Measurements from ENCODE around the gene COL9A1. TPM values are rescaled to one million over a fixed set of nuclear protein-coding genes. Genes with fewer than 3 reads are reported as not detected.

The COL9A1 gene
- total and polyA plus RNA-seq, 9 of the 15 experiments (the other 6 are each of a cell fraction or from before 2014, with no cell fraction given): 0.01 to 0.13 (median 0.06) TPM; not detected in 1

DNA sequence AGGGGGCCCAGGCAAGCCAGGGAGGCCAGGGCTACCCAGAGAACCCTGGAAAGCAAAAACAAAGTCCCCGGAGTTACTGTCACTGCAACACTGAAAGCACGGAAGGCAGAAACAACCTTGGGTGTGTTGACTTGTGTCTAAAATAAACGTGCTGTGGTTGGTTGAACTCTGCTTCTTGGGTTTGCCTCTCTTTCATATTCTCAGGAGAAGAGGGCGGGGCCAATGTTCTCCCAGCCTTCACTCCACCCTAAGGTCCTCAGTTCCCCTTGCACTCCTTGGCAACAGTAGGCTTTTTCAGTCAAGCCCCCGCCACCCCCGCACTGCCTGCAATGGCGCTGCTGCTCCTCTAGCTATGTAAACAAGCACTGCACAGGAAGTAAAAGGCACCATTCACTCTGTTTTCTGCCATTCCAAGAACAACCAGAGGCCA is 60.9 kb downstream of the COL9A1 start (continued):
- TF ChIP-seq FOXM1 (IDR thresholded peaks at IDR 0.05; ENCODE audit: low read depth): no peak
- no peak for TF ChIP-seq FOXM1 (CRISPR knock-in tag; IDR thresholded peaks at IDR 0.05; ENCODE audit: low read depth)
- no peak for TF ChIP-seq ATF1 (CRISPR knock-in tag; IDR thresholded peaks at IDR 0.05)
- TF ChIP-seq ATF1 (tag; IDR thresholded peaks at IDR 0.05): no peak
- TF ChIP-seq, protein P1, sequence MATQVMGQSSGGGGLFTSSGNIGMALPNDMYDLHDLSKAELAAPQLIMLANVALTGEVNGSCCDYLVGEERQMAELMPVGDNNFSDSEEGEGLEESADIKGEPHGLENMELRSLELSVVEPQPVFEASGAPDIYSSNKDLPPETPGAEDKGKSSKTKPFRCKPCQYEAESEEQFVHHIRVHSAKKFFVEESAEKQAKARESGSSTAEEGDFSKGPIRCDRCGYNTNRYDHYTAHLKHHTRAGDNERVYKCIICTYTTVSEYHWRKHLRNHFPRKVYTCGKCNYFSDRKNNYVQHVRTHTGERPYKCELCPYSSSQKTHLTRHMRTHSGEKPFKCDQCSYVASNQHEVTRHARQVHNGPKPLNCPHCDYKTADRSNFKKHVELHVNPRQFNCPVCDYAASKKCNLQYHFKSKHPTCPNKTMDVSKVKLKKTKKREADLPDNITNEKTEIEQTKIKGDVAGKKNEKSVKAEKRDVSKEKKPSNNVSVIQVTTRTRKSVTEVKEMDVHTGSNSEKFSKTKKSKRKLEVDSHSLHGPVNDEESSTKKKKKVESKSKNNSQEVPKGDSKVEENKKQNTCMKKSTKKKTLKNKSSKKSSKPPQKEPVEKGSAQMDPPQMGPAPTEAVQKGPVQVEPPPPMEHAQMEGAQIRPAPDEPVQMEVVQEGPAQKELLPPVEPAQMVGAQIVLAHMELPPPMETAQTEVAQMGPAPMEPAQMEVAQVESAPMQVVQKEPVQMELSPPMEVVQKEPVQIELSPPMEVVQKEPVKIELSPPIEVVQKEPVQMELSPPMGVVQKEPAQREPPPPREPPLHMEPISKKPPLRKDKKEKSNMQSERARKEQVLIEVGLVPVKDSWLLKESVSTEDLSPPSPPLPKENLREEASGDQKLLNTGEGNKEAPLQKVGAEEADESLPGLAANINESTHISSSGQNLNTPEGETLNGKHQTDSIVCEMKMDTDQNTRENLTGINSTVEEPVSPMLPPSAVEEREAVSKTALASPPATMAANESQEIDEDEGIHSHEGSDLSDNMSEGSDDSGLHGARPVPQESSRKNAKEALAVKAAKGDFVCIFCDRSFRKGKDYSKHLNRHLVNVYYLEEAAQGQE (IDR thresholded peaks at IDR 0.05; ENCODE audit: borderline replicate concordance): no peak
- TF ChIP-seq, protein P1 (CRISPR knock-in tag; IDR thresholded peaks at IDR 0.05; ENCODE audit: low read depth): no peak
- no peak for TF ChIP-seq ZNF77 (CRISPR knock-in tag; IDR thresholded peaks at IDR 0.05)
- TF ChIP-seq, protein P2, sequence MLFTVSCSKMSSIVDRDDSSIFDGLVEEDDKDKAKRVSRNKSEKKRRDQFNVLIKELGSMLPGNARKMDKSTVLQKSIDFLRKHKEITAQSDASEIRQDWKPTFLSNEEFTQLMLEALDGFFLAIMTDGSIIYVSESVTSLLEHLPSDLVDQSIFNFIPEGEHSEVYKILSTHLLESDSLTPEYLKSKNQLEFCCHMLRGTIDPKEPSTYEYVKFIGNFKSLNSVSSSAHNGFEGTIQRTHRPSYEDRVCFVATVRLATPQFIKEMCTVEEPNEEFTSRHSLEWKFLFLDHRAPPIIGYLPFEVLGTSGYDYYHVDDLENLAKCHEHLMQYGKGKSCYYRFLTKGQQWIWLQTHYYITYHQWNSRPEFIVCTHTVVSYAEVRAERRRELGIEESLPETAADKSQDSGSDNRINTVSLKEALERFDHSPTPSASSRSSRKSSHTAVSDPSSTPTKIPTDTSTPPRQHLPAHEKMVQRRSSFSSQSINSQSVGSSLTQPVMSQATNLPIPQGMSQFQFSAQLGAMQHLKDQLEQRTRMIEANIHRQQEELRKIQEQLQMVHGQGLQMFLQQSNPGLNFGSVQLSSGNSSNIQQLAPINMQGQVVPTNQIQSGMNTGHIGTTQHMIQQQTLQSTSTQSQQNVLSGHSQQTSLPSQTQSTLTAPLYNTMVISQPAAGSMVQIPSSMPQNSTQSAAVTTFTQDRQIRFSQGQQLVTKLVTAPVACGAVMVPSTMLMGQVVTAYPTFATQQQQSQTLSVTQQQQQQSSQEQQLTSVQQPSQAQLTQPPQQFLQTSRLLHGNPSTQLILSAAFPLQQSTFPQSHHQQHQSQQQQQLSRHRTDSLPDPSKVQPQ (CRISPR knock-in tag; IDR thresholded peaks at IDR 0.05; ENCODE audit: borderline replicate concordance): no peak
- peak; percentile 98 for TF ChIP-seq EGR1 (conservative IDR thresholded peaks at IDR 0.05)
- peak; percentile 61 for TF ChIP-seq ETV1 (tag; conservative IDR thresholded peaks at IDR 0.05; ENCODE audit: low read depth)
- TF ChIP-seq SETDB1 (IDR thresholded peaks at IDR 0.05; ENCODE audit: low read length): no peak
- TF ChIP-seq, protein P3, sequence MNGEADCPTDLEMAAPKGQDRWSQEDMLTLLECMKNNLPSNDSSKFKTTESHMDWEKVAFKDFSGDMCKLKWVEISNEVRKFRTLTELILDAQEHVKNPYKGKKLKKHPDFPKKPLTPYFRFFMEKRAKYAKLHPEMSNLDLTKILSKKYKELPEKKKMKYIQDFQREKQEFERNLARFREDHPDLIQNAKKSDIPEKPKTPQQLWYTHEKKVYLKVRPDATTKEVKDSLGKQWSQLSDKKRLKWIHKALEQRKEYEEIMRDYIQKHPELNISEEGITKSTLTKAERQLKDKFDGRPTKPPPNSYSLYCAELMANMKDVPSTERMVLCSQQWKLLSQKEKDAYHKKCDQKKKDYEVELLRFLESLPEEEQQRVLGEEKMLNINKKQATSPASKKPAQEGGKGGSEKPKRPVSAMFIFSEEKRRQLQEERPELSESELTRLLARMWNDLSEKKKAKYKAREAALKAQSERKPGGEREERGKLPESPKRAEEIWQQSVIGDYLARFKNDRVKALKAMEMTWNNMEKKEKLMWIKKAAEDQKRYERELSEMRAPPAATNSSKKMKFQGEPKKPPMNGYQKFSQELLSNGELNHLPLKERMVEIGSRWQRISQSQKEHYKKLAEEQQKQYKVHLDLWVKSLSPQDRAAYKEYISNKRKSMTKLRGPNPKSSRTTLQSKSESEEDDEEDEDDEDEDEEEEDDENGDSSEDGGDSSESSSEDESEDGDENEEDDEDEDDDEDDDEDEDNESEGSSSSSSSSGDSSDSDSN (IDR thresholded peaks at IDR 0.05; ENCODE audit: borderline replicate concordance in 1 of 2, low read depth in 2 of 2, low read length in 2 of 2): no peak
- no peak for TF ChIP-seq NFYB (IDR thresholded peaks at IDR 0.05; ENCODE audit: extremely low read depth, insufficient read length)
- no peak for TF ChIP-seq PTTG1 (tag; IDR thresholded peaks at IDR 0.05; ENCODE audit: low read depth)
- TF ChIP-seq NFE2L1 (tag; IDR thresholded peaks at IDR 0.05; ENCODE audit: borderline replicate concordance, low read depth): no peak
- TF ChIP-seq TRIM28 (IDR thresholded peaks at IDR 0.05): no peak
- no peak; the same call in 1 of the 2 replicates for TF ChIP-seq BRD4 (IDR thresholded peaks at IDR 0.05)
- 0 out of 2 replicates have a peak, but pooled peaks have one; percentile 7 for TF ChIP-seq ELF1 (tag; IDR thresholded peaks at IDR 0.05)

Measured in K562 (cell line).